Measurements from ENCODE around the gene SLC41A3.
"Not testable (repeated sequence)": the region's sequence is repeated elsewhere in the genome, so short reads cannot be mapped to it uniquely, and the experiment has no call there.

Gene SLC41A3

GRCh38 chr3:126004692-126005091, 79.2 kb downstream of the SLC41A3 start:
- Histone ChIP-seq H2BK15ac (replicated peaks; ENCODE audit: low read depth) (no peak overlapping the region), H3K9ac (ENCODE audit: low read length) (no peak overlapping the region), H4K8ac (ENCODE audit: low read depth, low read length) (no peak overlapping the region), H2BK5ac (ENCODE audit: low read length) (no peak overlapping the region), H3K4ac (ENCODE audit: low read depth, low read length) (no peak overlapping the region), H2AK5ac (ENCODE audit: low read length) (no peak overlapping the region), H3K18ac (ENCODE audit: low read length) (no peak overlapping the region), H3K27ac (ENCODE audit: low read depth, low read length) (no peak overlapping the region), H3K4me1 (ENCODE audit: control insufficient read depth, low read depth, low read length) (no peaks in the 10 kb centered on the region), H2BK120ac (ENCODE audit: low read depth, low read length) (no peak overlapping the region), H3K23ac (ENCODE audit: low read length) (no peak overlapping the region), H3K36me3 (ENCODE audit: control insufficient read depth, insufficient read depth, low read length) (peaks cover 2% of the 10 kb centered on the region), H3K79me1 (ENCODE audit: low read length) (no peaks in the 10 kb centered on the region), H4K5ac (ENCODE audit: low read length) (no peak overlapping the region), H3K4me3 (ENCODE audit: low read length) (no peak overlapping the region), H3K79me2 (ENCODE audit: control insufficient read depth, insufficient read depth, low read length) (no peaks in the 10 kb centered on the region), H3K4me2 (ENCODE audit: low read length) (no peak overlapping the region), H3K56ac (ENCODE audit: low read length) (no peak overlapping the region), H3K27me3 (ENCODE audit: insufficient read depth, low read length, poor library complexity) (no peaks in the 10 kb centered on the region)
- no CpG with 5 or more reads among the region's 7 CpGs for WGBS (ENCODE audit: extremely low coverage, insufficient coverage, low lambda C conversion rate)
- no peak for DNase-seq

GRCh38 chr3:126004217-126004616, 79.7 kb downstream of the SLC41A3 start:
- Histone ChIP-seq H3K4ac (ENCODE audit: low read depth, low read length) (no peak overlapping the region), H3K4me3 (ENCODE audit: low read length) (no peak overlapping the region)

GRCh38 chr3:126003447-126004190, 80.3 kb downstream of the SLC41A3 start:
- Histone ChIP-seq H4K8ac (ENCODE audit: low read depth, low read length) (no peak overlapping the region), H3K27ac (ENCODE audit: low read depth, low read length) (no peak overlapping the region), H3K27me3 (ENCODE audit: insufficient read depth, low read length, poor library complexity) (no peaks in the 10 kb centered on the region), H3K56ac (ENCODE audit: low read length) (no peak overlapping the region), H2BK15ac (replicated peaks; ENCODE audit: low read depth) (no peak overlapping the region), H2BK5ac (ENCODE audit: low read length) (no peak overlapping the region), H2BK120ac (ENCODE audit: low read depth, low read length) (no peak overlapping the region), H3K4me2 (ENCODE audit: low read length) (no peak overlapping the region), H4K5ac (ENCODE audit: low read length) (no peak overlapping the region), H3K36me3 (ENCODE audit: control insufficient read depth, insufficient read depth, low read length) (peaks cover 2% of the 10 kb centered on the region), H3K79me2 (ENCODE audit: control insufficient read depth, insufficient read depth, low read length) (no peaks in the 10 kb centered on the region), H3K4ac (ENCODE audit: low read depth, low read length) (no peak overlapping the region), H3K18ac (ENCODE audit: low read length) (no peak overlapping the region), H3K4me1 (ENCODE audit: control insufficient read depth, low read depth, low read length) (no peaks in the 10 kb centered on the region), H2AK5ac (ENCODE audit: low read length) (no peak overlapping the region), H3K79me1 (ENCODE audit: low read length) (no peaks in the 10 kb centered on the region), H3K23ac (ENCODE audit: low read length) (no peak overlapping the region), H3K9ac (ENCODE audit: low read length) (no peak overlapping the region), H3K4me3 (ENCODE audit: low read length) (no peak overlapping the region)
- no peak for DNase-seq
- WGBS (ENCODE audit: extremely low coverage, insufficient coverage, low lambda C conversion rate), result no CpG with 5 or more reads among the region's 10 CpGs

More at GRCh38 chr3:126004217-126004616, 79.7 kb downstream of the SLC41A3 start:
- H3K23ac ChIP-seq (ENCODE audit: low read length), result no peak overlapping the region
- H4K8ac ChIP-seq (ENCODE audit: low read depth, low read length), result no peak overlapping the region
- no peak overlapping the region for H2AK5ac ChIP-seq (ENCODE audit: low read length)
- no peaks in the 10 kb centered on the region for H3K79me2 ChIP-seq (ENCODE audit: control insufficient read depth, insufficient read depth, low read length)
- no peaks in the 10 kb centered on the region for H3K27me3 ChIP-seq (ENCODE audit: insufficient read depth, low read length, poor library complexity)
- no peak overlapping the region for H2BK15ac ChIP-seq (replicated peaks; ENCODE audit: low read depth)
- no peak overlapping the region for H3K4me2 ChIP-seq (ENCODE audit: low read length)
- peaks cover 2% of the 10 kb centered on the region for H3K36me3 ChIP-seq (ENCODE audit: control insufficient read depth, insufficient read depth, low read length)
- H4K5ac ChIP-seq (ENCODE audit: low read length), result no peak overlapping the region
- no peak overlapping the region for H2BK120ac ChIP-seq (ENCODE audit: low read depth, low read length)
- H3K18ac ChIP-seq (ENCODE audit: low read length), result no peak overlapping the region
- no peaks in the 10 kb centered on the region for H3K4me1 ChIP-seq (ENCODE audit: control insufficient read depth, low read depth, low read length)
- no CpG with 5 or more reads among the region's 6 CpGs for WGBS (ENCODE audit: extremely low coverage, insufficient coverage, low lambda C conversion rate)
- H3K56ac ChIP-seq (ENCODE audit: low read length), result no peak overlapping the region
- no peak for DNase-seq
- no peak overlapping the region for H3K9ac ChIP-seq (ENCODE audit: low read length)
- no peaks in the 10 kb centered on the region for H3K79me1 ChIP-seq (ENCODE audit: low read length)
- no peak overlapping the region for H3K27ac ChIP-seq (ENCODE audit: low read depth, low read length)
- H2BK5ac ChIP-seq (ENCODE audit: low read length), result no peak overlapping the region

GRCh38 chr3:126002189-126002588, 81.7 kb downstream of the SLC41A3 start:
- no peak for DNase-seq

GRCh38 chr3:125996751-125997150, 87.2 kb downstream of the SLC41A3 start:
- not testable (repeated sequence) for H2BK15ac ChIP-seq (replicated peaks; ENCODE audit: low read depth); H3K4me3 ChIP-seq (ENCODE audit: low read length); H4K8ac ChIP-seq (ENCODE audit: low read depth, low read length); H3K4me1 ChIP-seq (ENCODE audit: control insufficient read depth, low read depth, low read length); H3K36me3 ChIP-seq (ENCODE audit: control insufficient read depth, insufficient read depth, low read length); H3K23ac ChIP-seq (ENCODE audit: low read length); H2AK5ac ChIP-seq (ENCODE audit: low read length); DNase-seq; H3K79me2 ChIP-seq (ENCODE audit: control insufficient read depth, insufficient read depth, low read length); H3K56ac ChIP-seq (ENCODE audit: low read length); H3K79me1 ChIP-seq (ENCODE audit: low read length); H3K27me3 ChIP-seq (ENCODE audit: insufficient read depth, low read length, poor library complexity); H3K18ac ChIP-seq (ENCODE audit: low read length); H3K27ac ChIP-seq (ENCODE audit: low read depth, low read length); H3K4me2 ChIP-seq (ENCODE audit: low read length); H2BK120ac ChIP-seq (ENCODE audit: low read depth, low read length); H3K4ac ChIP-seq (ENCODE audit: low read depth, low read length); H3K9ac ChIP-seq (ENCODE audit: low read length); H4K5ac ChIP-seq (ENCODE audit: low read length); H2BK5ac ChIP-seq (ENCODE audit: low read length)
- WGBS (ENCODE audit: extremely low coverage, insufficient coverage, low lambda C conversion rate), result no CpG with 5 or more reads among the region's 4 CpGs

More at GRCh38 chr3:126002189-126002588, 81.7 kb downstream of the SLC41A3 start:
- Histone ChIP-seq H2BK5ac (ENCODE audit: low read length) (no peak overlapping the region), H3K56ac (ENCODE audit: low read length) (no peak overlapping the region), H3K18ac (ENCODE audit: low read length) (no peak overlapping the region), H3K4ac (ENCODE audit: low read depth, low read length) (no peak overlapping the region), H2BK120ac (ENCODE audit: low read depth, low read length) (no peak overlapping the region), H2AK5ac (ENCODE audit: low read length) (no peak overlapping the region), H3K79me2 (ENCODE audit: control insufficient read depth, insufficient read depth, low read length) (no peaks in the 10 kb centered on the region), H3K27me3 (ENCODE audit: insufficient read depth, low read length, poor library complexity) (no peaks in the 10 kb centered on the region), H3K27ac (ENCODE audit: low read depth, low read length) (no peak overlapping the region), H3K23ac (ENCODE audit: low read length) (no peak overlapping the region), H3K79me1 (ENCODE audit: low read length) (no peaks in the 10 kb centered on the region), H3K4me3 (ENCODE audit: low read length) (no peak overlapping the region), H3K36me3 (ENCODE audit: control insufficient read depth, insufficient read depth, low read length) (no peaks in the 10 kb centered on the region), H3K4me1 (ENCODE audit: control insufficient read depth, low read depth, low read length) (no peaks in the 10 kb centered on the region), H4K8ac (ENCODE audit: low read depth, low read length) (no peak overlapping the region), H4K5ac (ENCODE audit: low read length) (no peak overlapping the region), H2BK15ac (replicated peaks; ENCODE audit: low read depth) (no peak overlapping the region), H3K9ac (ENCODE audit: low read length) (no peak overlapping the region), H3K4me2 (ENCODE audit: low read length) (no peak overlapping the region)

Data from mesendoderm (in vitro differentiated cells).